HCT116 (cell line): ENCODE measurements around the gene PBX1. TPM values are rescaled to one million over a fixed set of nuclear protein-coding genes. Genes with fewer than 3 reads are reported as not detected.

Source experiments
- ATAC-seq: fragments of 200-7000 bp; cut with Tn5 transposase; 2 replicates; pipeline ENCODE4 v1.9.1; 2020; ENCODE audit warnings: mild to moderate bottlenecking, moderate library complexity
- BruUV-seq: library from RNA; stranded (reverse); fragments of 400-500 nt; replicated peaks from 2 replicates; lab custom pipeline; 2021; lab: Mats Ljungman, UMichigan
- CTCF ChIA-PET: fragments of 300-600 bp; sonication (Branson Sonifier 250); formaldehyde crosslinking; loops from one replicate; lab custom pipeline; 2021; ENCODE audit warnings: antibody characterized with exemption; lab: Charles Lee
- POLR2A ChIA-PET: fragments of 300-600, 350-600 bp; sonication (Branson Sonifier 250); formaldehyde crosslinking; loops from one replicate; lab custom pipeline; 2021; ENCODE audit warnings: antibody characterized with exemption; lab: Charles Lee
- RAD21 ChIA-PET, 2 experiments: fragments of 300-600 bp; sonication (Branson Sonifier 250); formaldehyde crosslinking; loops; one replicate each; lab custom pipeline; 2023; ENCODE audit warnings: low total read pairs in 2 of 2; ENCODE audit not compliant: uncharacterized antibody in 2 of 2, unreplicated experiment in 2 of 2, low non-redundant PET in 1 of 2; lab: Charles Lee
- DNase-seq: peaks from one replicate; pipeline ENCODE4 v3.0.0-alpha.2; 2010; ENCODE audit warnings: low read depth, low spot score
- H2AFZ ChIP-seq: fragments of 200-600 bp; shearing (Covaris generic), sonication (generic); 2 replicates; pipeline ENCODE4 v1.6.1; 2017; ENCODE audit warnings: low read depth, mixed run types, mixed read lengths, antibody characterized with exemption, low read length; ENCODE audit not compliant: poor library complexity, severe bottlenecking
- H3K27ac ChIP-seq: 2 replicates; pipeline ENCODE4 v1.5.1; 2012; ENCODE audit warnings: low read depth, low read length
- H3K27me3 ChIP-seq: fragments of 200-600 bp; sonication (generic); 2 replicates; pipeline ENCODE4 v1.6.1; 2016; ENCODE audit warnings: mixed run types, low read length, mixed read lengths; ENCODE audit not compliant: insufficient read depth
- H3K36me3 ChIP-seq, 2 experiments: fragments of 200-500 bp in 1 of 2; fragments of 200-600 bp in 1 of 2; sonication (Bioruptor generic) in 1 of 2; sonication (generic) in 1 of 2; 2 replicates each; pipeline versions ENCODE4 v1.5.1 to v1.6.1; 2014 to 2016; ENCODE audit warnings: low read length in 2 of 2, inconsistent platforms in 1 of 2, mixed read lengths in 1 of 2, mixed run types in 1 of 2; ENCODE audit not compliant: insufficient read depth in 2 of 2, control insufficient read depth in 1 of 2
- H3K4me1 ChIP-seq, 2 experiments: fragments of 200-600 bp in 1 of 2; sonication (generic) in 1 of 2; 2 replicates each; pipeline versions ENCODE4 v1.5.1 to v1.6.1; 2012 to 2017; ENCODE audit warnings: low read length in 2 of 2, inconsistent platforms in 1 of 2, mild to moderate bottlenecking in 1 of 2, mixed read lengths in 1 of 2, mixed run types in 1 of 2, moderate library complexity in 1 of 2; ENCODE audit not compliant: insufficient read depth in 2 of 2, control insufficient read depth in 1 of 2
- H3K4me2 ChIP-seq: fragments of 200-600 bp; sonication (generic); 2 replicates; pipeline ENCODE4 v1.6.1; 2017; ENCODE audit warnings: mixed run types, low read length, mixed read lengths
- H3K4me3 ChIP-seq, 2 experiments: fragments of 200-600 bp in 1 of 2; sonication (generic) in 1 of 2; replicated peaks in 1 of 2; 2 replicates each; pipeline ENCODE4 v1.5.1; 2011 to 2016; ENCODE audit warnings: low read length in 2 of 2, control low read depth in 1 of 2, low read depth in 1 of 2, mild to moderate bottlenecking in 1 of 2, mixed read lengths in 1 of 2, mixed run types in 1 of 2
- H3K79me2 ChIP-seq: fragments of 200-600 bp; sonication (generic); 2 replicates; pipeline ENCODE4 v1.6.1; 2017; ENCODE audit warnings: mild to moderate bottlenecking, mixed run types, low read length, moderate library complexity, mixed read lengths; ENCODE audit not compliant: insufficient read depth
- H3K9ac ChIP-seq: fragments of 200-600 bp; sonication (generic); 2 replicates; pipeline ENCODE4 v1.6.1; 2016; ENCODE audit warnings: low read length, mixed read lengths
- H3K9me2 ChIP-seq: fragments of 200-600 bp; sonication (generic), shearing (Covaris generic); 2 replicates; pipeline ENCODE4 v1.6.1; 2017; ENCODE audit warnings: mixed run types, mild to moderate bottlenecking, moderate library complexity; ENCODE audit not compliant: insufficient read depth
- H3K9me3 ChIP-seq, 2 experiments: fragments of 200-500 bp in 1 of 2; fragments of 200-600 bp in 1 of 2; sonication (Bioruptor generic) in 1 of 2; sonication (generic) in 1 of 2; 2 replicates each; pipeline ENCODE4 v1.6.1; 2014 to 2017; ENCODE audit warnings: low read length in 2 of 2, mixed read lengths in 2 of 2, inconsistent platforms in 1 of 2, low read depth in 1 of 2, mild to moderate bottlenecking in 1 of 2, mixed run types in 1 of 2, moderate library complexity in 1 of 2; ENCODE audit not compliant: control insufficient read depth in 1 of 2, insufficient read depth in 1 of 2
- H4K20me1 ChIP-seq: fragments of 200-600 bp; sonication (generic), shearing (Covaris generic); 2 replicates; pipeline ENCODE4 v1.6.1; 2017; ENCODE audit warnings: mixed run types, mild to moderate bottlenecking, moderate library complexity; ENCODE audit not compliant: insufficient read depth
- CEBPB ChIP-seq: IDR thresholded peaks from 2 replicates; pipeline ENCODE4 v1.6.1; 2012; ENCODE audit warnings: low read depth
- EZH2 ChIP-seq: fragments of 200-600 bp; sonication (generic); IDR thresholded peaks from 2 replicates; pipeline ENCODE4 v1.6.1; 2017; ENCODE audit warnings: antibody characterized with exemption, mixed run types
- EZH2phosphoT487 ChIP-seq: fragments of 200-600 bp; IDR thresholded peaks from 2 replicates; pipeline ENCODE4 v1.6.1; 2018; ENCODE audit warnings: antibody characterized with exemption, borderline replicate concordance
- FOSL1 ChIP-seq: IDR thresholded peaks from 2 replicates; pipeline ENCODE4 v1.6.1; 2012; ENCODE audit warnings: low read depth
- POLR2AphosphoS5 ChIP-seq: IDR thresholded peaks from 2 replicates; pipeline ENCODE4 v1.6.1; 2011; ENCODE audit warnings: mild to moderate bottlenecking, low read depth, low read length, moderate library complexity
- SIN3A ChIP-seq: IDR thresholded peaks from 2 replicates; pipeline ENCODE4 v1.6.1; 2012; ENCODE audit warnings: low read depth
- SP1 ChIP-seq: IDR thresholded peaks from 2 replicates; pipeline ENCODE4 v1.6.1; 2012; ENCODE audit warnings: low read depth
- YY1 ChIP-seq: IDR thresholded peaks from 2 replicates; pipeline ENCODE4 v1.6.1; 2011; ENCODE audit warnings: low read length, low read depth, moderate library complexity, mild to moderate bottlenecking; ENCODE audit not compliant: insufficient replicate concordance; ENCODE audit errors: extremely low read depth
- ZFX ChIP-seq: fragments of 450-650 bp; IDR thresholded peaks from 2 replicates; pipeline ENCODE4 v1.6.1; 2017
- intact Hi-C: fragments of 100-400 bp; cut with micrococcal nuclease; formaldehyde crosslinking; loops from 2 replicates; pipeline ENCODE4 v1.10.0; 2022
- total RNA-seq: library from RNA; stranded (reverse); gene quantifications from one replicate; pipeline ENCODE4 v1.2.1, GENCODE V29; 2021; ENCODE audit not compliant: unreplicated experiment
- TF ChIP-seq, protein P1 (sequence below): IDR thresholded peaks from 2 replicates; pipeline ENCODE4 v1.6.1; 2012; ENCODE audit warnings: low read depth

The PBX1 gene
- total RNA-seq, 1 experiment from 2014 or later = 29.6 TPM

DNA sequence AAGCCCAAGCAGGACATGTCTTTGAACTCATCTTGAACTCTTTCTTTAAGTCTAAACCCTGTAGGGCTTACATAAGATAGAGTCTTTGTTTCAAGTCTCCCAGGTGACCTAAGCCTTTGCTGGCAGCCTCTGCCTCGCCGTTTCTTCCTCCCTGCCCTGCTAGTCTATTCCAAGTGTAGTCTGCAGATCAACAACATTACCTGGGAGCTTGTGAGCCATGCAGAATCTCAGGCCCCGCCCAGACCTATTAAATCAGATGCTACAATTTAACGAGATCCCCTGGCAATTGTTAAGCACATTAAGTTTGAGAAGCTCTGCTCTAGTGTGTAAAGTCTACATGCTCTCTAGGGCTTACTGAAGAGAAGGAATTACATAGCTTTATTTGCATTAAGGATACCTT lies 271.6 kb downstream of the PBX1 start:
- no peak overlapping the region for H2AFZ ChIP-seq
- no peaks in the 10 kb centered on the region for H3K79me2 ChIP-seq
- no peak for DNase-seq
- H3K4me2 ChIP-seq = no peak overlapping the region
- H3K36me3 ChIP-seq = no peaks in the 10 kb centered on the region
- RAD21 ChIA-PET = no interaction called here
- ATAC-seq = no peak
- no peaks in the 10 kb centered on the region for H3K4me1 ChIP-seq
- no peaks in the 10 kb centered on the region for H3K27me3 ChIP-seq
- H3K9me3 ChIP-seq = no peaks in the 10 kb centered on the region
- H3K4me3 ChIP-seq = no peak overlapping the region
- H3K9me2 ChIP-seq = no peaks in the 10 kb centered on the region
- CTCF ChIA-PET = no interaction called here
- intact Hi-C loops = no loop called here
- H3K27ac ChIP-seq = no peak overlapping the region
- H3K9ac ChIP-seq = no peak overlapping the region
- POLR2A ChIA-PET = no interaction called here
- no TSS peak for BruUV-seq
- H4K20me1 ChIP-seq = no peaks in the 10 kb centered on the region
- TF ChIP-seq YY1 (no peak), CEBPB (no peak), SP1 (no peak), EZH2 (no peak), ZFX (no peak), FOSL1 (no peak), POLR2AphosphoS5 (no peak), SIN3A (no peak), EZH2phosphoT487 (no peak)
- TF ChIP-seq, protein P1, sequence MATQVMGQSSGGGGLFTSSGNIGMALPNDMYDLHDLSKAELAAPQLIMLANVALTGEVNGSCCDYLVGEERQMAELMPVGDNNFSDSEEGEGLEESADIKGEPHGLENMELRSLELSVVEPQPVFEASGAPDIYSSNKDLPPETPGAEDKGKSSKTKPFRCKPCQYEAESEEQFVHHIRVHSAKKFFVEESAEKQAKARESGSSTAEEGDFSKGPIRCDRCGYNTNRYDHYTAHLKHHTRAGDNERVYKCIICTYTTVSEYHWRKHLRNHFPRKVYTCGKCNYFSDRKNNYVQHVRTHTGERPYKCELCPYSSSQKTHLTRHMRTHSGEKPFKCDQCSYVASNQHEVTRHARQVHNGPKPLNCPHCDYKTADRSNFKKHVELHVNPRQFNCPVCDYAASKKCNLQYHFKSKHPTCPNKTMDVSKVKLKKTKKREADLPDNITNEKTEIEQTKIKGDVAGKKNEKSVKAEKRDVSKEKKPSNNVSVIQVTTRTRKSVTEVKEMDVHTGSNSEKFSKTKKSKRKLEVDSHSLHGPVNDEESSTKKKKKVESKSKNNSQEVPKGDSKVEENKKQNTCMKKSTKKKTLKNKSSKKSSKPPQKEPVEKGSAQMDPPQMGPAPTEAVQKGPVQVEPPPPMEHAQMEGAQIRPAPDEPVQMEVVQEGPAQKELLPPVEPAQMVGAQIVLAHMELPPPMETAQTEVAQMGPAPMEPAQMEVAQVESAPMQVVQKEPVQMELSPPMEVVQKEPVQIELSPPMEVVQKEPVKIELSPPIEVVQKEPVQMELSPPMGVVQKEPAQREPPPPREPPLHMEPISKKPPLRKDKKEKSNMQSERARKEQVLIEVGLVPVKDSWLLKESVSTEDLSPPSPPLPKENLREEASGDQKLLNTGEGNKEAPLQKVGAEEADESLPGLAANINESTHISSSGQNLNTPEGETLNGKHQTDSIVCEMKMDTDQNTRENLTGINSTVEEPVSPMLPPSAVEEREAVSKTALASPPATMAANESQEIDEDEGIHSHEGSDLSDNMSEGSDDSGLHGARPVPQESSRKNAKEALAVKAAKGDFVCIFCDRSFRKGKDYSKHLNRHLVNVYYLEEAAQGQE = no peak
